GM12892 (cell line): ENCODE data around the gene ZNF565.
"Not testable (repeated sequence)": the region's sequence is repeated elsewhere in the genome, so short reads cannot be mapped to it uniquely, and the experiment has no call there.

Experiments
- DNase-seq: peaks from one replicate; pipeline ENCODE4 v3.0.0; 2011; ENCODE audit not compliant: insufficient read length
- FAIRE-seq: peaks from 2 replicates; lab custom pipeline; 2011; peaks lifted over from hg19 to GRCh38; lab: Jason Lieb, UNC
- POLR2A ChIP-seq: IDR thresholded peaks from 2 replicates; pipeline ENCODE4 v1.6.1; 2011; ENCODE audit warnings: low read depth, low read length, control low read depth
- POLR2AphosphoS5 ChIP-seq: IDR thresholded peaks from 2 replicates; pipeline ENCODE4 v1.6.1; 2011; ENCODE audit warnings: low read depth, low read length, control low read depth
- TAF1 ChIP-seq: IDR thresholded peaks from 2 replicates; pipeline ENCODE4 v1.6.1; 2011; ENCODE audit warnings: low read depth, mild to moderate bottlenecking, control low read depth, low read length, borderline replicate concordance

The ZNF565 gene

DNA sequence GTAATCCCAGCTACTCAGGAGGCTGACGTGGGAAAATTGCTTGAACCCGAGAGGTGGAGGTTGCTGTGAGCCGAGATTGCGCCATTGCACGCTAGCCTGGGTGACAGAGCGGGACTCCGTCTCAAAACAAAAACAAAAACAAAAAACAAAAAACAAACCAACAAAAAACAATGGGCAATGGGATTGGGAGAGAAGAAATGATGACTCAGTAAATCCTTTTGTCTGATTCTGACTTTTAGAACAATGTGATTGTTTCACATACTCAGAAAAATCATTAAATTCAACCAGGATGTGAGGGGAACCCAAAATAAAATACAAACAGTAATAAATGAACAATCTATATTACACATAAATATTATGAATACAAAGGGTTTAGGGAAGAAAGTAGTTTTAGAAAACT lies 5.1 kb downstream of the ZNF565 start:
- no peak for FAIRE-seq

DNA sequence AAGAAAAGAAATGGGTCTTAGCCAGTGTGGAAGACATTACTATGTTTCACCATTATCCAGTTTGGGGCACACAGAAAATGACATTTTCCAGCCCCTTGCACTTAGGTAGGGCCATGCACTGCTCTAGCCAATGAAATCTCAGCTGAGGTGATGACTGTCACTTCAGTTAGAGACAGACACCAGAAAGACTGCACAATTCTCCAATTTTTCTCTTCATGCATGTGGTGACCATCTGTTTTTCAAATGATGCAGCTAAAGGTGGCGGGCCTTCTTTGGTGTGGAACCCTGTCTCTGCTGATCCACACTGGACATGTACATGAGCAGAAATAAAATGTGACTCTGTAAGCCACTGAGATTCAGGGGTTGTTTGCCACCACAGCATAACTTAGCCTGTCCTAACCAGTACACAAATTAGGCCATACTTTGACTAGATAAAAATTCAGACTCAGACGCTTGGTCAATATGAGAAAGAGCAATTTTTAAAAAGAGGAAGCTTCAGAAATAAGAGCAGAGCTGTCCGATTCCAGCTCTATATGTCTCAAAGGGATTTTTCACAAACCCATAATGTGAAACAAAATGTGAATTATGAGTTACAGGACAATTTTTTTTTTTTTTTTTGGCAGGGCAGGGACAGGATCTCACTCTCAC lies 6.7 kb downstream of the ZNF565 start:
- DNase-seq (peak; percentile 23), FAIRE-seq (peak; percentile 76)
- TF ChIP-seq POLR2AphosphoS5 (no peak), POLR2A (no peak), TAF1 (no peak)

More for the DNA sequence above, 5.1 kb downstream of the ZNF565 start:
- TF ChIP-seq POLR2AphosphoS5: no peak
- no peak for TF ChIP-seq POLR2A
- no peak for TF ChIP-seq TAF1
- no peak for DNase-seq

DNA sequence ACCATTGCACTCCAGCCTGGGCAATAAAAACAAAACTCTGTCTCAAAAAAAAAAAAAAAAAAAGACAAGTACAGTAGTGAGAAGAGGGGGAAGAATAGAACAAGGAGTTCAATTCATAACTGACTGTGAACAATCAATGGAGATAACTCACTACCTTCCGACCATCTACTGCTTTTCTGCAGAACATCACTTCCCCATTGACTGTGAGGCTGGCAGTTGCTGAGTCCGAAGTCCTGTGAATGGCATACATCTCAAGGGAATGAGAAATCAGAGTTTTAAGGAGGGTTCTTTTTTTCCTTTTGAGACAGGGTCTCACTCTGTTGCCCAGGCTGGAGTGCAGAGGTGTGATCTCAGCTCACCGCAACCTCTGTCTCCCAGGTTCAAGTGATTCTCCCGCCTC lies 11.2 kb downstream of the ZNF565 start:
- TF ChIP-seq POLR2AphosphoS5 (no peak), POLR2A (no peak), TAF1 (no peak)
- no peak for DNase-seq
- no peak for FAIRE-seq

DNA sequence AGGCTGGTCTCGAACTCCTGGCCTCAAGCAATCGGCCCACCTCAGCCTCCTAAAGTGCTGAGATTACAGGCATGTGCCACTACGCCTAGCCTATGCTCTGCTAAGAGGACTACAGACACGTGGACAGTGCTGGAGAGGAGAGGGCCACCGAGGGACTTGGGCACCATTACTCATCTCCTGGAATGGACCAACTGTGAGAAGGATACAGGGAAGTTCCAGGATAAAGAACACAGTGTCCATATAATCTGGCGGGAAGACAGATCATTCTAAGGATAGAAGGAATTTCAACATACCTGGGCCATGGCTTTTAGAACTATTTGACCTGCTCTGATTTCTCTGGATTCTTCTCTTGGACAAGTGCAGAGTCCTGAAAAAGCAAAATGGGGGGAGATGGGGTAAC lies 12.8 kb downstream of the ZNF565 start:
- DNase-seq (no peak), FAIRE-seq (no peak)
- no peak for TF ChIP-seq POLR2A
- no peak for TF ChIP-seq TAF1
- TF ChIP-seq POLR2AphosphoS5: no peak

DNA sequence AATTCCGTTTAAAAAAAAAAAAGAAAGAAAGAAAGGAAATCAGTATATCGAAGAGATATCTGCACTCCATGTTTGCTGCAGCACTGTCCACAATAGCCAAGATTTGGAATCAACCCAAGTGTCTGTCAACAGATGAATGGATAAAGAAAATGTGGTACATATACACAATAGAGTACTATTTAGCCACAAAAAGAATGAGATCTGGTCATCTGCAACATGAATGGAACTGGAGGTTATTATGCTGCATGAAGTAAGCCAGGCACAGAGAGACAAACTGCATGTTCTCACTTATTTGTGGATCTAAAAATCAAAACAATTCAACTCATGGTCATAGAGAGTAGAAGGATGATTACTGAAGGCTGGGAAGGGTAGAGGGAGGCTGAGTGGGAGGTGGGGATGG lies 16.3 kb downstream of the ZNF565 start:
- no peak for TF ChIP-seq TAF1
- no peak for TF ChIP-seq POLR2AphosphoS5
- TF ChIP-seq POLR2A: no peak
- no peak for FAIRE-seq
- DNase-seq: no peak

DNA sequence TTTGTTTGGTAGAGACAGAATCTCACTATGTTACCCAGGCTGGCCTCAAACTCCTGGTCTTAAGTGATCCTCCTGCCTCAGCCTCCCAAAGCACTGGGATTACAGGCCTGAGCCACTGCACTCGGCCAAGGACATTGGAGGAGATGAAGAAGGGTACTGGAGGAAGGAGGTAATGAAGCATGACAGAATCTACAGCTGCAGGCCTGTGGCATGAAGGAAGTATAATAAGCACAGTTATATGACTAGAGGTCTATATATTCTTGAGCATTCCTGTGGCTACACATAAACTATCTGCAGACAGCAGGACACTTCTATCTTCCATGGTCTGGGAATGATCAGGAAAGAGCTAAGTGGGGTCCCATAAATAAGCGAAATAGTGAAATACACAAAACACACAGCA lies 18.2 kb downstream of the ZNF565 start:
- no peak for DNase-seq
- TF ChIP-seq POLR2A: no peak
- TF ChIP-seq TAF1: no peak
- no peak for TF ChIP-seq POLR2AphosphoS5
- peak; percentile 40 for FAIRE-seq

DNA sequence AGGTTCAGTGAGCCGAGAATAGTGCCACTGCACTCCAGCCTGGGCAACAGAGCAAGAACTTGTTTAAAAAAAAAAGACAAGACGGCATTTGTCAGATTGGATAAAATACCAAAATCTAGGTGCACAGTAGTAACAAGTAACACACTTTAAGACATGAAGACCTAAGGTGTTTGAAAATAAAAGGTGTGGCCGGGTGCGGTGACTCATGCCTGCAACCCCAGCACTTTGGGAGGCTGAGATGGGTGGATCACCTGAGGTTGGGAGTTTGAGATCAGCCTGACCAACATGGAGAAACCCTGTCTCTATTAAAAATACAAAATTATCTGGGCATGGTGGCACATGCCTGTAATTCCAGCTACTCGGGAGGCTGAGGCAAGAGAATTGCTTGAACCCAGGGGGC lies 27.7 kb downstream of the ZNF565 start:
- FAIRE-seq: not testable (repeated sequence)

GRCh38 chr19:36183245-36183628 lies 31.2 kb downstream of the ZNF565 start:
- FAIRE-seq (no peak), DNase-seq (no peak)
- TF ChIP-seq POLR2AphosphoS5 (no peak), TAF1 (no peak), POLR2A (no peak)

More for the DNA sequence above, 27.7 kb downstream of the ZNF565 start:
- DNase-seq: not testable (repeated sequence)

GRCh38 chr19:36182612-36183244 lies 31.7 kb downstream of the ZNF565 start:
- TF ChIP-seq POLR2A: no peak
- TF ChIP-seq POLR2AphosphoS5: no peak
- TF ChIP-seq TAF1: no peak
- DNase-seq: no peak
- FAIRE-seq: no peak

- FAIRE-seq, DNase-seq: not testable (repeated sequence)
Measured at GRCh38 chr19:36179077-36179476, 35.4 kb downstream of the ZNF565 start.

DNA sequence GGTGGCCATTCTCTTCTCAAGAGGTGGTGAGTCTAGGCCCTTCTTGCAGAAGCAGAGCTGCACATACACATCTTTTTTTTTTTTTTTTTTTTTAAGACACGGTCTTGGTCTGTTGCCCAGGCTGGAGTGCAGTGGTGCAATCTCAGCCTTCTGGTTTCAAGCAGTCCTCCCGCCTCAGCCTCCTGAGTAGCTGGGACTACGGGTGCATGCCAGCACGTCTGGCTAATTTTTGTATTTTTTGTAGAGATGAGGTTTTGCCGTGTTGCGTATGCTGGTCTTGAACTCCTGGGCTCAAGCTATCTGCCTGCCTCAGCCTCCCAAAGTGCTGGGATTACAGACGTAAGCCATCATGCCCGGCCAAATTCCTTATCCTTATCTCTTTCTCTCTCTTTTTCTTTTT lies 40.6 kb downstream of the ZNF565 start:
- not testable (repeated sequence) for FAIRE-seq

GRCh38 chr19:36172852-36173251 lies 41.6 kb downstream of the ZNF565 start:
- DNase-seq (no peak), FAIRE-seq (no peak)
- TF ChIP-seq POLR2A (no peak), POLR2AphosphoS5 (no peak), TAF1 (no peak)

More for the DNA sequence above, 40.6 kb downstream of the ZNF565 start:
- DNase-seq: not testable (repeated sequence)
